H9 (cell line): ENCODE results near the gene LIMS1. TPM values are rescaled to one million over a fixed set of nuclear protein-coding genes. Genes with fewer than 3 reads are reported as not detected.
A peak's percentile ranks its signal among the peaks of the same experiment; 100 is the strongest.

Experiments used
- DNase-seq: peaks from one replicate; pipeline ENCODE4 v3.0.0-alpha.2; 2017
- H2AFZ ChIP-seq: one replicate; pipeline ENCODE4 v1.6.1; 2013; ENCODE audit warnings: mild to moderate bottlenecking, low read length, control low read depth, moderate library complexity
- H2AK5ac ChIP-seq: 2 replicates; pipeline ENCODE4 v1.6.1; 2013; ENCODE audit warnings: low read length, control low read depth, mixed read lengths; ENCODE audit not compliant: insufficient read length
- H2BK120ac ChIP-seq: one replicate; pipeline ENCODE4 v1.6.1; 2013; ENCODE audit warnings: low read depth, mild to moderate bottlenecking, low read length, control low read depth, inconsistent platforms; ENCODE audit not compliant: poor library complexity, severe bottlenecking
- H2BK12ac ChIP-seq: 2 replicates; pipeline ENCODE4 v1.6.1; 2013; ENCODE audit warnings: low read length, control low read depth, mixed read lengths, low read depth; ENCODE audit not compliant: insufficient read length
- H2BK15ac ChIP-seq: 2 replicates; pipeline ENCODE4 v1.6.1; 2013; ENCODE audit warnings: low read depth, low read length, control low read depth
- H2BK20ac ChIP-seq: one replicate; pipeline ENCODE4 v1.6.1; 2013; ENCODE audit warnings: low read depth, mild to moderate bottlenecking, low read length, control low read depth, inconsistent platforms; ENCODE audit not compliant: poor library complexity, severe bottlenecking
- H2BK5ac ChIP-seq: 2 replicates; pipeline ENCODE4 v1.6.1; 2013; ENCODE audit warnings: low read length, control low read depth, mixed read lengths; ENCODE audit not compliant: insufficient read length
- H3K14ac ChIP-seq: 2 replicates; pipeline ENCODE4 v1.6.1; 2013; ENCODE audit warnings: low read length, control low read depth; ENCODE audit not compliant: insufficient read depth
- H3K18ac ChIP-seq: 2 replicates; pipeline ENCODE4 v1.6.1; 2013; ENCODE audit warnings: low read depth, mild to moderate bottlenecking, mixed read lengths, low read length, control low read depth; ENCODE audit not compliant: insufficient read length
- H3K23ac ChIP-seq: 2 replicates; pipeline ENCODE4 v1.6.1; 2013; ENCODE audit warnings: low read length, control low read depth, mixed read lengths, low read depth; ENCODE audit not compliant: insufficient read length
- H3K23me2 ChIP-seq: 2 replicates; pipeline ENCODE4 v1.6.1; 2013; ENCODE audit warnings: low read depth, mild to moderate bottlenecking, mixed read lengths, low read length, control low read depth; ENCODE audit not compliant: insufficient read length, poor library complexity, severe bottlenecking
- H3K27ac ChIP-seq: 2 replicates; pipeline ENCODE4 v1.5.1; 2013; ENCODE audit warnings: low read length, control low read depth, mixed read lengths, low read depth; ENCODE audit not compliant: insufficient read length
- H3K27me3 ChIP-seq: 2 replicates; pipeline ENCODE4 v1.6.1; 2013; ENCODE audit warnings: low read length, control low read depth, inconsistent platforms; ENCODE audit not compliant: insufficient read depth
- H3K4ac ChIP-seq: 2 replicates; pipeline ENCODE4 v1.6.1; 2013; ENCODE audit warnings: low read depth, mild to moderate bottlenecking, control low read depth, inconsistent platforms, low read length, moderate library complexity
- H3K4me1 ChIP-seq: 2 replicates; pipeline ENCODE4 v1.6.1; 2013; ENCODE audit warnings: low read length, control low read depth, inconsistent platforms; ENCODE audit not compliant: insufficient read depth
- H3K4me2 ChIP-seq: 2 replicates; pipeline ENCODE4 v1.6.1; 2013; ENCODE audit warnings: low read length, control low read depth, mixed read lengths; ENCODE audit not compliant: insufficient read length, insufficient read depth
- H3K56ac ChIP-seq: 2 replicates; pipeline ENCODE4 v1.6.1; 2013; ENCODE audit warnings: low read depth, mild to moderate bottlenecking, mixed read lengths, low read length, control low read depth; ENCODE audit not compliant: insufficient read length
- H3K79me1 ChIP-seq: 2 replicates; pipeline ENCODE4 v1.6.1; 2013; ENCODE audit warnings: low read depth, mild to moderate bottlenecking, moderate library complexity, low read length, control low read depth, inconsistent platforms; ENCODE audit not compliant: insufficient read depth, poor library complexity, severe bottlenecking
- H3K79me2 ChIP-seq: 2 replicates; pipeline ENCODE4 v1.6.1; 2013; ENCODE audit warnings: low read length, control low read depth, inconsistent platforms; ENCODE audit not compliant: insufficient read depth
- H3K9ac ChIP-seq: 2 replicates; pipeline ENCODE4 v1.6.1; 2013; ENCODE audit warnings: low read length, control low read depth, mixed read lengths; ENCODE audit not compliant: insufficient read length; ENCODE audit errors: extremely low read depth
- H3K9me3 ChIP-seq: one replicate; pipeline ENCODE4 v1.6.1; 2013; ENCODE audit warnings: low read depth, low read length, inconsistent platforms; ENCODE audit not compliant: control insufficient read depth
- H3T11ph ChIP-seq: one replicate; pipeline ENCODE4 v1.6.1; 2013; ENCODE audit warnings: mild to moderate bottlenecking, low read length, control low read depth, inconsistent platforms
- H4K20me1 ChIP-seq: one replicate; pipeline ENCODE4 v1.6.1; 2013; ENCODE audit not compliant: control insufficient read depth, insufficient read length, insufficient read depth
- H4K5ac ChIP-seq: 2 replicates; pipeline ENCODE4 v1.6.1; 2013; ENCODE audit warnings: low read depth, mild to moderate bottlenecking, mixed read lengths, low read length, control low read depth; ENCODE audit not compliant: insufficient read length
- H4K8ac ChIP-seq: replicated peaks from 2 replicates; pipeline ENCODE4 v1.6.1; 2013; ENCODE audit warnings: low read length, control low read depth, mixed read lengths, low read depth; ENCODE audit not compliant: insufficient read length
- H4K91ac ChIP-seq: 2 replicates; pipeline ENCODE4 v1.6.1; 2013; ENCODE audit warnings: low read depth, mild to moderate bottlenecking, moderate library complexity, mixed read lengths, low read length, control low read depth; ENCODE audit not compliant: insufficient read length
- H3K27ac Mint-ChIP-seq, 3 experiments: 2 replicates in 2 of 3; 3 replicates in 1 of 3; pipeline ENCODE4 v1.8.0; 2020 to 2021; ENCODE audit warnings: mixed read lengths in 3 of 3, mild to moderate bottlenecking in 1 of 3, moderate library complexity in 1 of 3
- H3K27me3 Mint-ChIP-seq: 2 replicates; pipeline ENCODE4 v1.8.0; 2021; ENCODE audit warnings: low read depth, mild to moderate bottlenecking, moderate library complexity, mixed read lengths
- H3K36me3 Mint-ChIP-seq, 3 experiments: 2 replicates in 2 of 3; 3 replicates in 1 of 3; pipeline ENCODE4 v1.8.0; 2020 to 2021; ENCODE audit warnings: low read depth in 3 of 3, mixed read lengths in 3 of 3; ENCODE audit not compliant: insufficient read depth in 1 of 3
- H3K4me1 Mint-ChIP-seq, 2 experiments: 2 replicates each; pipeline ENCODE4 v1.8.0; 2020; ENCODE audit warnings: mixed read lengths in 2 of 2
- H3K4me3 Mint-ChIP-seq, 2 experiments: 2 replicates in 1 of 2; 3 replicates in 1 of 2; pipeline ENCODE4 v1.8.0; 2020 to 2021; ENCODE audit warnings: mild to moderate bottlenecking in 2 of 2, mixed read lengths in 2 of 2, moderate library complexity in 1 of 2
- H3K9me3 Mint-ChIP-seq, 2 experiments: 2 replicates in 1 of 2; 3 replicates in 1 of 2; pipeline ENCODE4 v1.8.0; 2020; ENCODE audit warnings: mild to moderate bottlenecking in 2 of 2, mixed read lengths in 2 of 2, moderate library complexity in 1 of 2
- WGBS: extraction: QIAGEN DNeasy Blood & Tissue Kit; methylation state at CpG from one replicate; pipeline ENCODE4 v1.1.7; 2013; ENCODE audit warnings: missing lambda C conversion rate, low lambda C conversion rate, mixed read lengths; ENCODE audit not compliant: insufficient read length; ENCODE audit errors: extremely low coverage; 5-methylcytosine and 5-hydroxymethylcytosine counted together
- long read RNA-seq: library from polyadenylated mRNA; unstranded; transcript quantifications from one replicate; pipeline ENCODE4 v2.0.0, GENCODE V29; 2020
- total RNA-seq: library from RNA; stranded (reverse); gene quantifications from 2 replicates; pipeline ENCODE4 v1.2.1, GENCODE V29; 2021
- TF ChIP-seq, protein P1 (sequence below): fragments of 200-600 bp; sonication (generic); conservative IDR thresholded peaks from 3 replicates; pipeline ENCODE4 v1.8.0; 2021; ENCODE audit warnings: antibody characterized with exemption, mild to moderate bottlenecking

The LIMS1 gene, protein sequence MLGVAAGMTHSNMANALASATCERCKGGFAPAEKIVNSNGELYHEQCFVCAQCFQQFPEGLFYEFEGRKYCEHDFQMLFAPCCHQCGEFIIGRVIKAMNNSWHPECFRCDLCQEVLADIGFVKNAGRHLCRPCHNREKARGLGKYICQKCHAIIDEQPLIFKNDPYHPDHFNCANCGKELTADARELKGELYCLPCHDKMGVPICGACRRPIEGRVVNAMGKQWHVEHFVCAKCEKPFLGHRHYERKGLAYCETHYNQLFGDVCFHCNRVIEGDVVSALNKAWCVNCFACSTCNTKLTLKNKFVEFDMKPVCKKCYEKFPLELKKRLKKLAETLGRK
- 33.4 and 37.7 TPM in 2 replicates for total RNA-seq
- long read RNA-seq, full-length matches to known transcripts = 141 of 151 reads
- long read RNA-seq, partial matches to known transcripts = 2 of 151 reads
- long read RNA-seq, other reads (novel, unspliced or antisense) = 8 of 151 reads

DNA sequence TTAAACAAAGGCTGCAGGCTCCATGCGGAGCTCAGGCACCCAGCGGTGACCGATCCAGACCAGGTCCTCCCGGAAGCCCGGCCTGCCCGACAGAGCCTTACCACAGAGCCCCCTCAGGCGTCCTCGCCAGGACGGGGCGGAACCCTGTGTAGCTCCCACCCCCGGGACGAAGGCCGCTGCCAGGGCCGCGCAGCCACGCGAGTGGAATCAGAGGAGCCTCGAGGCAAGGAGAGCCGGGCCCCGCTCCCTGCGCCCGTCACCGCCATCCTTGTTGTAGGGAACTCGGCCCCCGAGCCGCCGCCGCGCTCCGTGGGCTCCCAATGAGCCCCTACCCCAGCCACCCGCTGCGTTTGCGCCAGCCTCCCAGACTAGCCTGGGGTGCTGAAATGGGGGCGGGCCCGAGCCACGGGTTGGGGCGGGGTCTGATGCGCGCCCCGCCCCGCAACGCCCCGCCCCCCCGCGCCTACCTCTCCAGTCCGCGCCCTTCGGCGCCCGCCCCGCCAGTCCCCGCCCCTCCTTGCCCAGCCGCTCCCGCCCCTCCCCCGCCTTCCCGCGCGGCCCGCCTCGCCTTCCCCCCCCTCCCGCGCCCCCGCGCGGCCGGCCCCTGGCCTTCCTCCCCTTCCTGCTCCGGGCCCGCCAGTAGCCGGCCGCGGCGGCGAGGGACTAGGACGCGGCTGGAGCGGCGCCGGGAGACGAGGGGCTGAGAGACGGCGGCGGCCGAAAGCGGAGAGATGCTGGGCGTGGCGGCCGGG, at the start of gene LIMS1:
TSS of gene LIMS1 (plus strand) at position 639 of the 752 bp plus-strand sequence. CDS start at position 732, 93 bp downstream.
- H3K23ac ChIP-seq = no peak within 1 kb of the TSS
- TF ChIP-seq, protein P1, sequence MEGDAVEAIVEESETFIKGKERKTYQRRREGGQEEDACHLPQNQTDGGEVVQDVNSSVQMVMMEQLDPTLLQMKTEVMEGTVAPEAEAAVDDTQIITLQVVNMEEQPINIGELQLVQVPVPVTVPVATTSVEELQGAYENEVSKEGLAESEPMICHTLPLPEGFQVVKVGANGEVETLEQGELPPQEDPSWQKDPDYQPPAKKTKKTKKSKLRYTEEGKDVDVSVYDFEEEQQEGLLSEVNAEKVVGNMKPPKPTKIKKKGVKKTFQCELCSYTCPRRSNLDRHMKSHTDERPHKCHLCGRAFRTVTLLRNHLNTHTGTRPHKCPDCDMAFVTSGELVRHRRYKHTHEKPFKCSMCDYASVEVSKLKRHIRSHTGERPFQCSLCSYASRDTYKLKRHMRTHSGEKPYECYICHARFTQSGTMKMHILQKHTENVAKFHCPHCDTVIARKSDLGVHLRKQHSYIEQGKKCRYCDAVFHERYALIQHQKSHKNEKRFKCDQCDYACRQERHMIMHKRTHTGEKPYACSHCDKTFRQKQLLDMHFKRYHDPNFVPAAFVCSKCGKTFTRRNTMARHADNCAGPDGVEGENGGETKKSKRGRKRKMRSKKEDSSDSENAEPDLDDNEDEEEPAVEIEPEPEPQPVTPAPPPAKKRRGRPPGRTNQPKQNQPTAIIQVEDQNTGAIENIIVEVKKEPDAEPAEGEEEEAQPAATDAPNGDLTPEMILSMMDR = no peak
- H3K79me1 ChIP-seq = no peaks in the 10 kb centered on the region
- peak within 1 kb of the TSS; percentile 87 to 93 for H3K4me3 Mint-ChIP-seq
- H3K23me2 ChIP-seq = no peaks in the 10 kb centered on the region
- peaks cover 31 to 35% of the 10 kb centered on the region in 2 experiments for H3K4me1 Mint-ChIP-seq
- H3K14ac ChIP-seq = peak within 1 kb of the TSS; percentile 87
- peak within 1 kb of the TSS; percentile 64 for H3K9ac ChIP-seq
- H3K9me3 Mint-ChIP-seq = no peaks in the 10 kb centered on the region
- H3K4me2 ChIP-seq = peak within 1 kb of the TSS; percentile 98
- no peaks in the 10 kb centered on the region for H4K20me1 ChIP-seq
- H3K27me3 Mint-ChIP-seq = peaks cover 8% of the 10 kb centered on the region
- H4K8ac ChIP-seq = no peak within 1 kb of the TSS
- no peak within 1 kb of the TSS for H2BK5ac ChIP-seq
- H2BK120ac ChIP-seq = no peak within 1 kb of the TSS
- no peak within 1 kb of the TSS for H4K91ac ChIP-seq
- H3K18ac ChIP-seq = peak within 1 kb of the TSS; percentile 61
- no peak within 1 kb of the TSS for H3T11ph ChIP-seq
- H3K36me3 Mint-ChIP-seq = peaks cover 0 to 2% (median 0%) of the 10 kb centered on the region in 3 experiments; a peak in 2 of 7 replicates
- no peak within 1 kb of the TSS for H2BK20ac ChIP-seq
- H3K27me3 ChIP-seq = no peaks in the 10 kb centered on the region
- H4K5ac ChIP-seq = no peak within 1 kb of the TSS
- H3K9me3 ChIP-seq = no peaks in the 10 kb centered on the region
- H3K27ac ChIP-seq = no peak within 1 kb of the TSS
- WGBS = no CpG with 5 or more reads among the region's 87 CpGs
- peak; percentile 92 for DNase-seq
- no peak within 1 kb of the TSS for H2BK12ac ChIP-seq
- H2AK5ac ChIP-seq = no peak within 1 kb of the TSS
- H3K4me1 ChIP-seq = no peaks in the 10 kb centered on the region
- no peak within 1 kb of the TSS for H3K4ac ChIP-seq
- H2AFZ ChIP-seq = no peak within 1 kb of the TSS
- no peak within 1 kb of the TSS for H2BK15ac ChIP-seq
- peaks cover 7% of the 10 kb centered on the region; the same call in 1 of the 2 replicates for H3K79me2 ChIP-seq
- H3K27ac Mint-ChIP-seq = peak within 1 kb of the TSS; percentile 95 to 99 (median 96)
- H3K56ac ChIP-seq = no peak within 1 kb of the TSS
